AG10803 (cell line): ENCODE results near the gene DPH1.
A peak's percentile ranks its signal among the peaks of the same experiment; 100 is the strongest.
"Not testable (repeated sequence)": the region's sequence is repeated elsewhere in the genome, so short reads cannot be mapped to it uniquely, and the experiment has no call there.

Experiments
- DNase-seq: peaks from one replicate; pipeline ENCODE4 v3.0.0; 2010; ENCODE audit warnings: low read depth
- H3K4me3 ChIP-seq: 2 replicates; pipeline ENCODE4 v1.5.1; 2011; ENCODE audit warnings: mild to moderate bottlenecking, low read length, control low read depth
- TF ChIP-seq, protein P1 (sequence below): conservative IDR thresholded peaks from 2 replicates; pipeline ENCODE4 v1.5.1; 2011; ENCODE audit warnings: mild to moderate bottlenecking, low read length, control low read depth, inconsistent platforms

Gene DPH1

DNA sequence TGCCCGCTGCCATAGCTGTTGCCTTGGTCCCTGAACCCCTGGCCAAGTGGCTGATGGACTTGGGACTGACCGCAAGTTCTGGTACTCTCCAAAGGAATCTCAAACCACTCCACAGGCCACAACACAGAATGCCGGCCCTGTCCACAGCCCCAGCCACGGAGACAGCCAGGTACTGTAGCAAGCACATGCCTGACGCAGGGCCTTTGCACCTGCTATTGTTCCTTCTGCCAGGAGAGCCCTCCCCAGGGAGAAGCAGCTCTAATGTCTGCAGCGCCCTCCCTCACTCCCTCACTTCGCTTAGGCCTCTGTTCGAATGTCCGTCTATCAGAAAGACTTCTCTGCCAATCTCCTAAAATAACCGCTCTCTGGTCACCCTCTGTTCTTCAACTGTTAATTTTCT, 20.2 kb upstream of the DPH1 start:
- DNase-seq: no peak
- TF ChIP-seq, protein P1, sequence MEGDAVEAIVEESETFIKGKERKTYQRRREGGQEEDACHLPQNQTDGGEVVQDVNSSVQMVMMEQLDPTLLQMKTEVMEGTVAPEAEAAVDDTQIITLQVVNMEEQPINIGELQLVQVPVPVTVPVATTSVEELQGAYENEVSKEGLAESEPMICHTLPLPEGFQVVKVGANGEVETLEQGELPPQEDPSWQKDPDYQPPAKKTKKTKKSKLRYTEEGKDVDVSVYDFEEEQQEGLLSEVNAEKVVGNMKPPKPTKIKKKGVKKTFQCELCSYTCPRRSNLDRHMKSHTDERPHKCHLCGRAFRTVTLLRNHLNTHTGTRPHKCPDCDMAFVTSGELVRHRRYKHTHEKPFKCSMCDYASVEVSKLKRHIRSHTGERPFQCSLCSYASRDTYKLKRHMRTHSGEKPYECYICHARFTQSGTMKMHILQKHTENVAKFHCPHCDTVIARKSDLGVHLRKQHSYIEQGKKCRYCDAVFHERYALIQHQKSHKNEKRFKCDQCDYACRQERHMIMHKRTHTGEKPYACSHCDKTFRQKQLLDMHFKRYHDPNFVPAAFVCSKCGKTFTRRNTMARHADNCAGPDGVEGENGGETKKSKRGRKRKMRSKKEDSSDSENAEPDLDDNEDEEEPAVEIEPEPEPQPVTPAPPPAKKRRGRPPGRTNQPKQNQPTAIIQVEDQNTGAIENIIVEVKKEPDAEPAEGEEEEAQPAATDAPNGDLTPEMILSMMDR: no peak
- no peak overlapping the region for H3K4me3 ChIP-seq

DNA sequence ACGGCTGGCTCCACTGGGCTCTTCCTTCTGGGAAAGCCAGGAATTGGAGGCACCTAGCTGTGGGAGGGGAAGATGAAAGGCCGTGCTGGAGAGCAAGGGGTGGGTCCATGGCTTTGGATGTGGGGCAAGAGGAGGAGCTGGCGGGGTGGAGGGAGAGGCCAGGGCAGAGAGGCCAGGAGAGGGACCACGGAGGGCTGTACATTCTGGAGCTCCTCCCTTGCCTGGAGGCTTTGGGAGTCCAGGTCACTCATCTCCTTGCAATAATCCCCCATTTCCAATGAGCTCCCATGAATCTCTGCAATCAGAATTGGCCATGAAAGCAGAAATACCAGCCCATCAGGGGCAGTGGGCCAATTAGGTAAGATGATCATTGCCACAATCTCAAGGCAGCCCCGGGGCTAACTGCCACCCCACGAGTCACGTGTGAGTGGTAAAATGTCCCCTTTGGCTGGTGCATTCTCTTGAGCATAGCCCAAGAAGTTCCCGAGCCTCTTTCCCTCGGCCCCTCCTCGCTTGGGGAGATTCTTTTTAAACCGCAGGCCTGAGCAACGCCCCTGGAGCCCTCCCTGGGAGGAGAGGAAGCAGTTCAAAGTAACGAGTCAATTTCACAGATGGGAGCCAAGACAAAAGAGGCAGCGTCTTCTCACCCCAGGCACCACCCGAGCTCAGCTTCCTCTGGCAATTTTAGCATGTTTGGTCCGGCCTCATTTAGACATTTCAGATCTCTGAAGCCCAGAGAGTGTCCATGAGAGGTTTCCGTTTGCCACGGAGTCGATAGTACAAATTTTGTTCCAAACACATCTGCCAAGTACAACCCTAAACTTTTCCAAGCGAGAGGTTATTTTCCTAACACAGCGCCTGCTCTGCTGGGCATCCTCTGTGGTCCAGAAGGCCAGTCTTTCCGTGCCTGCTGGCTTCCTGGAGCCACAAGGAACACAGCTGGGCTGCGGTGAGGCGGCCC, 18.3 kb upstream of the DPH1 start:
- H3K4me3 ChIP-seq: peak overlapping the region; percentile 20; the same call in 1 of the 2 replicates
- DNase-seq: peak; percentile 79
- TF ChIP-seq, protein P1: no peak

DNA sequence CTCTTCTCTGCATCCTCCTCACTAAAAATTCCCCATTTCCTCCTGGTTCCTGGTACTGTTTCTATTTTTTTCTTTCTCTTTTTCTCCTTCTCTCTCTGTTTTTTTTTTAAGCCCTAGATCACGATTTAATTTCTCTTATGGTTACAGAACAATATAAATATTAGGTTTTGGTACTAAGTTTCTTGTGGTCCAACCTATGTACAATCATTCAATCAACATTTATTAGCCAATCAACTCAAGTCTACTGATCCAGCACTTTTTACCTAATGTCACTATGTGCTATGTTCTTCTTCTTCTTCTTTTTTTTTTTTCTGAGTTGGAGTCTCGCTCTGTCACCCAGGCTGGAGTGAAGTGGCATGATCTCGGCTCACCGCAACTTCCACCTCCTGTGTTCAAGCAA, 17.5 kb upstream of the DPH1 start:
- H3K4me3 ChIP-seq: no peak overlapping the region
- DNase-seq: no peak
- TF ChIP-seq, protein P1: no peak

DNA sequence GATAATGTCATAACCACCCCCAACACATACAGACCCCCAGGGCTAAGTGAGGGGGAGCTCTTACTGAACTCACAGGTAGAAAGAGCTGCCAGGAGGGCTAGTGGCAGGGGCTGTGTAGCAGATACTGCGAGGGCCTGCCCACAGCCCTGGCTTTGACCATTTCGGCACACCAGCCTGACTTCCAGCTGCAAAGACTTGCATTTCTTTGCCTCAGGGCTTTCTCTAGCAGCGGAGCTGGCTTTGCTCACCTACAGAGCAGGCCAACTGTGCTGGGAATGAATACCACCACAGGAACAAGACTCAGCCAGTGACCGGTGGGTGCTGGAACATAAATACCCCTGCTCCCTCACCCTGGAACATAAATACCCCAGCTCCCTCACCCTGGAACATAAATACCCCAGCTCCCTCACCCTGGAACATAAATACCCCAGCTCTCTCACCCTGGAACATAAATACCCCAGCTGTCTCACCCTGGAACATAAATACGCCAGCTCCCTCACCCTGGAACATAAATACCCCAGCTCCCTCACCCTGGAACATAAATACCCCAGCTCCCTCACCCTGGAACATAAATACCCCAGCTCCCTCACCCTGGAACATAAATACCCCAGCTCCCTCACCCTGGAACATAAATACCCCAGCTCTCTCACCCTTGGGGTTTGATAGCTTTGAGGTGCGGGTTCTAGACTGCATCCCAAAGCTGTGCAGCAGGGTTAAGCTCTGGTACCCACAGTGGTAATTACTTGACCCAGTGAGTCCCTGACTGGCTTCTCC, 16.5 kb upstream of the DPH1 start:
- H3K4me3 ChIP-seq, DNase-seq: not testable (repeated sequence)

DNA sequence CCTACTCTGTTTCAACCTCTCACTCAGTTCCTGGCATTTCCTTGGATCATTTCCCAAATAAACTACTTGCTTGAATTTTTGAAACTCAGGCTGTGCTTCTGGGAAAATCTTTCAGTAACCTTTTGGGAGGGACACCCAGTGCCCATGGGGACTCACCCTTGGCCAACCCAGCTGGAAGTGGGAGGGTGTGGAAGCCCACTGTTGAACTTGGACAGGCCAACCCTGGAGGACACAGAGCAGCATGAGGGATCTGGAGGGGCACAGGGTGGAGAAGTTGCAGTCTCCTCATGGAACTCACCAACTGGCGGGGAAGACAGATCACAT, 16.0 kb upstream of the DPH1 start:
- TF ChIP-seq, protein P1: no peak
- no peak overlapping the region for H3K4me3 ChIP-seq
- DNase-seq: no peak

DNA sequence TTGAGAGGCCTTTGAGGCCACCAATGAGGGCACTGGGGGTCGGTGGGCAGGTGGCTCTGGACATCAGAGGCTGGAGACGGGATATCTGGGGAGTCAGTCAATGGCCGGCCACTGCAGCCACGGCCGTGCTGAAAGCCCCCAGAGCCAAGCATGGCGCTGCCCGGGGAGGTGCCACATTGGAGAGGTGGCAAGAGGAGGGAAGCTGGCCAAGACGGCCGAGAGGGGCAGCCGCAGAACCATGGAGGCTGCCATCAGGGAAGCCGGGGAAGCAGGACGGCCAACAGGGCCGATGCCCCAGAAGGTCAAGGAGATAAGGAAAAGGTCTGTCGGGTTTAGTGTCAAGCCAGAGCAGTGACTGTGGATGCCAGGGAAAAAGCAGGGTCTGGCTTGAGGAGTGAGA, 14.6 kb upstream of the DPH1 start:
- DNase-seq: no peak
- TF ChIP-seq, protein P1: no peak
- no peak overlapping the region for H3K4me3 ChIP-seq

DNA sequence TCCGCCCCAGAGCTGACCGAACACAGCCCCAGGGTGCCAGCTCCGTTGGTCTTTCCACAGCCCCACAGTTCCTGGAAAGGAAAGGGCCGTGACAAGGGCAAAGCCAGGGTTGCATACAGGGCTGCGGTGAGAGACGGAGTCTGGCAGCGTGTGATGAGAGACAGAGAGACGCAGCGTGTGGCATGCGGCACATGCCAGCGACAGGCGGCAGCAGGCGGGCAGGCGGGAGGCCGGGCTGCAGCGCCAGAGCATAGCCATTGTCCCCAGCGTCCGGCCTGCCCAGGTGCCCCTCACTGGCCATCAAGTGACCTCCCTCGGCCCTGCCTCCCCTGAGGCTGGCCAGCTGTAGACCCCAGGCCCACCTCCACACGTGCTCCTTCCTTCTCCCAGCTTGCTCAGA, 13.5 kb upstream of the DPH1 start:
- no peak overlapping the region for H3K4me3 ChIP-seq
- no peak for DNase-seq
- TF ChIP-seq, protein P1: no peak
